CD8-positive, alpha-beta memory T cell (primary cell): ENCODE results near the gene CISTR. TPM values are rescaled to one million over a fixed set of nuclear protein-coding genes. Genes with fewer than 3 reads are reported as not detected.

ENCODE experiments used
- CTCF ChIA-PET: fragments of 350-600 bp; sonication (Branson Sonifier 250); formaldehyde crosslinking; loops from one replicate; lab custom pipeline; 2021; ENCODE audit warnings: antibody characterized with exemption; lab: Charles Lee
- POLR2A ChIA-PET: fragments of 350-600 bp; sonication (Branson Sonifier 250); formaldehyde crosslinking; loops from one replicate; lab custom pipeline; 2021; ENCODE audit warnings: antibody characterized with exemption; lab: Charles Lee
- DNase-seq, 5 donors: peaks; one replicate each; pipeline versions ENCODE4 v3.0.0 to v3.0.0-alpha.2; 2020 to 2022; ENCODE audit warnings: mixed read lengths in 1 of 5
- H3K27ac ChIP-seq: one replicate; pipeline ENCODE4 v1.7.0; 2013; ENCODE audit warnings: low read depth, mild to moderate bottlenecking, low read length, moderate library complexity
- H3K27me3 ChIP-seq: 2 replicates; pipeline ENCODE4 v1.7.0; 2013; ENCODE audit warnings: low read length, mild to moderate bottlenecking; ENCODE audit not compliant: insufficient read depth, poor library complexity, severe bottlenecking
- H3K36me3 ChIP-seq: 2 replicates; pipeline ENCODE4 v1.7.0; 2013; ENCODE audit warnings: mild to moderate bottlenecking, low read length, moderate library complexity; ENCODE audit not compliant: insufficient read depth
- H3K4me1 ChIP-seq: 2 replicates; pipeline ENCODE4 v1.7.0; 2013; ENCODE audit warnings: mild to moderate bottlenecking, low read length, moderate library complexity; ENCODE audit not compliant: insufficient read depth
- H3K4me3 ChIP-seq: 2 replicates; pipeline ENCODE4 v1.7.0; 2013; ENCODE audit warnings: mild to moderate bottlenecking, low read length
- H3K9me3 ChIP-seq: 2 replicates; pipeline ENCODE4 v1.7.0; 2013; ENCODE audit warnings: mild to moderate bottlenecking, low read length
- H3K27ac Mint-ChIP-seq, 8 donors: one replicate each; pipeline ENCODE4 v1.8.0; 2020 to 2021; ENCODE audit warnings: mixed read lengths in 8 of 8, mild to moderate bottlenecking in 6 of 8, inconsistent platforms in 3 of 8, moderate library complexity in 3 of 8
- H3K27me3 Mint-ChIP-seq, 2 donors: one replicate each; pipeline ENCODE4 v1.8.0; 2020 to 2021; ENCODE audit warnings: mixed read lengths in 2 of 2, mild to moderate bottlenecking in 1 of 2, moderate library complexity in 1 of 2
- H3K36me3 Mint-ChIP-seq, 3 donors: one replicate each; pipeline ENCODE4 v1.8.0; 2020 to 2021; ENCODE audit warnings: mixed read lengths in 3 of 3, inconsistent platforms in 1 of 3, mild to moderate bottlenecking in 1 of 3
- H3K4me1 Mint-ChIP-seq, 3 donors: one replicate each; pipeline ENCODE4 v1.8.0; 2020 to 2021; ENCODE audit warnings: mixed read lengths in 3 of 3, inconsistent platforms in 1 of 3, mild to moderate bottlenecking in 1 of 3
- H3K4me3 Mint-ChIP-seq, 7 donors: one replicate each; pipeline ENCODE4 v1.8.0; 2020 to 2021; ENCODE audit warnings: mixed read lengths in 7 of 7, mild to moderate bottlenecking in 6 of 7, moderate library complexity in 4 of 7, inconsistent platforms in 2 of 7
- H3K9me3 Mint-ChIP-seq, 5 donors: one replicate each; pipeline ENCODE4 v1.8.0; 2020 to 2022; ENCODE audit warnings: mixed read lengths in 5 of 5, mild to moderate bottlenecking in 3 of 5, moderate library complexity in 2 of 5, inconsistent platforms in 1 of 5
- polyA plus RNA-seq: library from polyadenylated mRNA; unstranded; fragments of 300-500 nt; fragmentation: Illumina TruSeq; gene quantifications from one replicate; pipeline ENCODE4 v1.2.3, GENCODE V29; 2021
- total RNA-seq, 2 experiments: library from RNA; stranded (reverse); gene quantifications; one replicate each; pipeline ENCODE4 v1.2.3, GENCODE V29; 2021

The CISTR gene
- total and polyA plus RNA-seq, 3 experiments from 2014 or later, result not detected

GRCh38 chr12:53733051-53733806 lies 18.6 kb downstream of the CISTR start:
- Histone ChIP-seq H3K27ac (no peak overlapping the region), H3K4me3 (no peak overlapping the region), H3K9me3 (no peaks in the 10 kb centered on the region), H3K4me1 (peaks cover 2% of the 10 kb centered on the region), H3K36me3 (no peaks in the 10 kb centered on the region), H3K27me3 (peaks cover 11% of the 10 kb centered on the region)
- Mint-ChIP-seq H3K36me3 (no peaks in the 10 kb centered on the region), H3K27me3 (peaks cover 26 to 41% of the 10 kb centered on the region in 2 donors), H3K4me1 (peaks cover 4 to 15% (median 12%) of the 10 kb centered on the region in 3 donors), H3K4me3 (no peak overlapping the region), H3K27ac (no peak overlapping the region), H3K9me3 (no peaks in the 10 kb centered on the region)
- ChIA-PET CTCF (interaction anchor here (16.3 to 18.1 kb wide), 2 partner anchors 10 to 27 kb away, joined by 238 to 269 read pairs; no protein-coding TSS in a partner anchor), POLR2A (no interaction called here)
- no peak for DNase-seq

GRCh38 chr12:53729644-53730043 lies 22.1 kb downstream of the CISTR start:
- no peaks in the 10 kb centered on the region for H3K9me3 Mint-ChIP-seq
- peaks cover 0 to 15% (median under 1%) of the 10 kb centered on the region in 3 donors for H3K36me3 Mint-ChIP-seq
- Histone ChIP-seq H3K4me3 (no peak overlapping the region), H3K27ac (no peak overlapping the region), H3K4me1 (peaks cover 23% of the 10 kb centered on the region), H3K36me3 (peaks cover 6% of the 10 kb centered on the region), H3K9me3 (no peaks in the 10 kb centered on the region), H3K27me3 (no peaks in the 10 kb centered on the region)
- CTCF ChIA-PET, result interaction anchor here (1.2 to 16.3 kb wide), 2 partner anchors 13 to 28 kb away, joined by 3 to 269 read pairs; no protein-coding TSS in a partner anchor
- POLR2A ChIA-PET, result no interaction called here
- H3K27me3 Mint-ChIP-seq, result peaks cover 7 to 10% of the 10 kb centered on the region in 2 donors
- no peak overlapping the region for H3K4me3 Mint-ChIP-seq
- no peak for DNase-seq
- no peak overlapping the region for H3K27ac Mint-ChIP-seq
- peaks cover 25 to 44% (median 43%) of the 10 kb centered on the region in 3 donors for H3K4me1 Mint-ChIP-seq

GRCh38 chr12:53728206-53728605 lies 23.6 kb downstream of the CISTR start:
- peak overlapping the region; percentile 49 to 98 (median 92) for H3K27ac Mint-ChIP-seq
- peaks cover 3 to 10% of the 10 kb centered on the region in 2 donors for H3K27me3 Mint-ChIP-seq
- no peak for DNase-seq
- Histone ChIP-seq H3K27ac (peak overlapping the region; percentile 64), H3K27me3 (no peaks in the 10 kb centered on the region), H3K9me3 (no peaks in the 10 kb centered on the region), H3K4me1 (peaks cover 23% of the 10 kb centered on the region), H3K4me3 (peak overlapping the region; percentile 62), H3K36me3 (peaks cover 19% of the 10 kb centered on the region)
- POLR2A ChIA-PET, result interaction anchor here (0.6 to 1.9 kb wide), 3 partner anchors 10 to 553 kb away, joined by 3 to 8 read pairs (median 3); no protein-coding TSS in a partner anchor
- peaks cover 28 to 43% (median 39%) of the 10 kb centered on the region in 3 donors for H3K4me1 Mint-ChIP-seq
- CTCF ChIA-PET, result interaction anchor here (1.9 to 16.3 kb wide), 3 partner anchors 15 to 29 kb away, joined by 5 to 269 read pairs (median 10); no protein-coding TSS in a partner anchor
- no peaks in the 10 kb centered on the region for H3K9me3 Mint-ChIP-seq
- H3K4me3 Mint-ChIP-seq, result peak overlapping the region; percentile 89 to 97 (median 94)
- H3K36me3 Mint-ChIP-seq, result peaks cover 6 to 30% (median 9%) of the 10 kb centered on the region in 3 donors

- CTCF ChIA-PET, result interaction anchor here (1.6 to 16.3 kb wide), 5 partner anchors 11 to 52 kb away, joined by 5 to 269 read pairs (median 5); partner anchors contain the start of gene ATP5MC2
- no peaks in the 10 kb centered on the region for H3K9me3 ChIP-seq
- Mint-ChIP-seq H3K27ac (peak within 1 kb of the TSS; percentile 49 to 98 (median 92)), H3K4me1 (peaks cover 28 to 45% (median 39%) of the 10 kb centered on the region in 3 donors), H3K36me3 (peaks cover 8 to 36% (median 14%) of the 10 kb centered on the region in 3 donors), H3K9me3 (no peaks in the 10 kb centered on the region), H3K4me3 (peak within 1 kb of the TSS; percentile 89 to 97 (median 94)), H3K27me3 (peaks cover 3 to 7% of the 10 kb centered on the region in 2 donors)
- peaks cover 21% of the 10 kb centered on the region for H3K36me3 ChIP-seq
- H3K4me3 ChIP-seq, result peak within 1 kb of the TSS; percentile 97
- POLR2A ChIA-PET, result interaction anchor here (0.9 to 1.9 kb wide), 3 partner anchors 11 to 554 kb away, joined by 3 to 8 read pairs (median 4); no protein-coding TSS in a partner anchor
- H3K27me3 ChIP-seq, result no peaks in the 10 kb centered on the region
- H3K27ac ChIP-seq, result peak within 1 kb of the TSS; percentile 64
- H3K4me1 ChIP-seq, result peaks cover 23% of the 10 kb centered on the region
- DNase-seq, result peak; percentile 94 to 97 (median 96)
Measured at GRCh38 chr12:53727310-53728041, 24.3 kb downstream of the CISTR start, which contains the start of gene CALCOCO1. Gene CALCOCO1 (minus strand): TSS chr12:53727452. CDS start chr12:53725242, 2,210 bp downstream.

GRCh38 chr12:53726946-53727309 lies 24.9 kb downstream of the CISTR start:
- Histone ChIP-seq H3K36me3 (peaks cover 26% of the 10 kb centered on the region), H3K9me3 (no peaks in the 10 kb centered on the region), H3K4me3 (peak overlapping the region; percentile 97), H3K4me1 (peaks cover 23% of the 10 kb centered on the region), H3K27me3 (no peaks in the 10 kb centered on the region), H3K27ac (peak overlapping the region; percentile 62)
- H3K4me1 Mint-ChIP-seq, result peaks cover 28 to 45% (median 39%) of the 10 kb centered on the region in 3 donors
- no peak for DNase-seq
- peaks cover 3 to 4% of the 10 kb centered on the region in 2 donors for H3K27me3 Mint-ChIP-seq
- peak overlapping the region; percentile 89 to 97 (median 94) for H3K4me3 Mint-ChIP-seq
- H3K9me3 Mint-ChIP-seq, result no peaks in the 10 kb centered on the region
- ChIA-PET CTCF (interaction anchor here (1.4 to 16.3 kb wide), 5 partner anchors 11 to 51 kb away, joined by 5 to 269 read pairs (median 7); partner anchors contain the start of gene ATP5MC2), POLR2A (interaction anchor here (0.9 kb wide), 1 partner anchor 17 kb away, joined by 4 read pairs; no protein-coding TSS in a partner anchor)
- peak overlapping the region; percentile 49 to 98 (median 92) for H3K27ac Mint-ChIP-seq
- peaks cover 8 to 42% (median 15%) of the 10 kb centered on the region in 3 donors for H3K36me3 Mint-ChIP-seq

- CTCF ChIA-PET, result interaction anchor here (1.0 to 16.3 kb wide), 6 partner anchors 10 to 50 kb away, joined by 3 to 269 read pairs (median 6); partner anchors contain the start of gene ATP5MC2
- H3K4me3 ChIP-seq, result peak overlapping the region; percentile 97
Measured at GRCh38 chr12:53726341-53726740, 25.4 kb downstream of the CISTR start.

GRCh38 chr12:53725824-53726223 lies 26.0 kb downstream of the CISTR start:
- DNase-seq, result no peak
- H3K4me1 Mint-ChIP-seq, result peaks cover 28 to 45% (median 39%) of the 10 kb centered on the region in 3 donors
- H3K9me3 Mint-ChIP-seq, result no peaks in the 10 kb centered on the region
- peaks cover 31% of the 10 kb centered on the region for H3K36me3 ChIP-seq
- H3K27me3 Mint-ChIP-seq, result peaks cover 0 to 1% of the 10 kb centered on the region in 2 donors
- H3K4me3 Mint-ChIP-seq, result peak overlapping the region; percentile 89 to 97 (median 94)
- H3K27ac ChIP-seq, result no peak overlapping the region
- peak overlapping the region in 4 of 8 donors; percentile 45 to 90 (median 80) for H3K27ac Mint-ChIP-seq
- H3K36me3 Mint-ChIP-seq, result peaks cover 12 to 53% (median 23%) of the 10 kb centered on the region in 3 donors
- H3K27me3 ChIP-seq, result no peaks in the 10 kb centered on the region
- H3K9me3 ChIP-seq, result no peaks in the 10 kb centered on the region
- POLR2A ChIA-PET, result no interaction called here
- CTCF ChIA-PET, result interaction anchor here (0.7 to 16.3 kb wide), 4 partner anchors 17 to 32 kb away, joined by 3 to 269 read pairs (median 5); no protein-coding TSS in a partner anchor
- peaks cover 23% of the 10 kb centered on the region for H3K4me1 ChIP-seq
- H3K4me3 ChIP-seq, result peak overlapping the region; percentile 97

More at GRCh38 chr12:53726341-53726740, 25.4 kb downstream of the CISTR start:
- peaks cover 28 to 45% (median 39%) of the 10 kb centered on the region in 3 donors for H3K4me1 Mint-ChIP-seq
- H3K9me3 Mint-ChIP-seq, result no peaks in the 10 kb centered on the region
- H3K4me3 Mint-ChIP-seq, result peak overlapping the region; percentile 89 to 97 (median 94)
- H3K9me3 ChIP-seq, result no peaks in the 10 kb centered on the region
- peaks cover 3 to 4% of the 10 kb centered on the region in 2 donors for H3K27me3 Mint-ChIP-seq
- peaks cover 12 to 48% (median 19%) of the 10 kb centered on the region in 3 donors for H3K36me3 Mint-ChIP-seq
- H3K27ac Mint-ChIP-seq, result peak overlapping the region in 6 of 8 donors; percentile 78 to 98 (median 86)
- POLR2A ChIA-PET, result no interaction called here
- no peak for DNase-seq
- peaks cover 31% of the 10 kb centered on the region for H3K36me3 ChIP-seq
- H3K27me3 ChIP-seq, result no peaks in the 10 kb centered on the region
- peaks cover 23% of the 10 kb centered on the region for H3K4me1 ChIP-seq
- no peak overlapping the region for H3K27ac ChIP-seq
